AG09319 (cell line): ENCODE data around the gene CCL14.

Experiments used
- DNase-seq: peaks from one replicate; pipeline ENCODE4 v3.0.0-alpha.2; 2010; ENCODE audit warnings: low read depth; ENCODE audit errors: extremely low read depth
- CTCF ChIP-seq: IDR thresholded peaks from 2 replicates; pipeline ENCODE4 v1.5.1; 2011; ENCODE audit warnings: low read depth, mild to moderate bottlenecking, inconsistent platforms, low read length, moderate library complexity

CCL14 gene

GRCh38 chr17:35965272-35965671 lies 21.3 kb downstream of the CCL14 start:
- DNase-seq = no peak
- no peak for TF ChIP-seq CTCF

GRCh38 chr17:35963663-35964062 lies 22.9 kb downstream of the CCL14 start:
- no peak for TF ChIP-seq CTCF
- no peak for DNase-seq

GRCh38 chr17:35953720-35954119 lies 32.8 kb downstream of the CCL14 start:
- DNase-seq = no peak
- no peak for TF ChIP-seq CTCF

- TF ChIP-seq CTCF = no peak
- DNase-seq = no peak
Observed at GRCh38 chr17:35949401-35949800, 37.1 kb downstream of the CCL14 start.

DNA sequence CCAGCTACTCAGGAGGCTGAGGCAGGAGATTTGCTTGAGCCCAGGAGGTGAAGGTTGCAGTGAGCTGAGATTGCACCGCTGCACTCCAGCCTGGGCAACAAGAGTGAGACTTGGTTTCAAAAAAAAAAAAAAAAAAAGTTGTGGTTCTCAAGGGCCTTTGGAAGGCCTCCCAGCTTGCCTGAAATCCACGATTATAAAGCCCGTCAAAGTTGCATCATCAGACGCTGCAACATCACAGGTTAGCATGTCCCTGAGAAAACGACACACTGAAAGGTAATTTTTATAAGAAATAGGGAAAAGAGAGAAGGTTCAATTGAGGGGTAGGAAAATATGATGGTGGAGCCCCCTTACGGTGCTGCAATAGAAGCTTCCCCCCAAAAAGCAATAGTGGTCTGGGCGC lies 38.4 kb downstream of the CCL14 start:
- no peak for DNase-seq
- TF ChIP-seq CTCF = no peak

GRCh38 chr17:35947156-35947585 lies 39.4 kb downstream of the CCL14 start:
- DNase-seq = no peak
- peak; percentile 68 for TF ChIP-seq CTCF

DNA sequence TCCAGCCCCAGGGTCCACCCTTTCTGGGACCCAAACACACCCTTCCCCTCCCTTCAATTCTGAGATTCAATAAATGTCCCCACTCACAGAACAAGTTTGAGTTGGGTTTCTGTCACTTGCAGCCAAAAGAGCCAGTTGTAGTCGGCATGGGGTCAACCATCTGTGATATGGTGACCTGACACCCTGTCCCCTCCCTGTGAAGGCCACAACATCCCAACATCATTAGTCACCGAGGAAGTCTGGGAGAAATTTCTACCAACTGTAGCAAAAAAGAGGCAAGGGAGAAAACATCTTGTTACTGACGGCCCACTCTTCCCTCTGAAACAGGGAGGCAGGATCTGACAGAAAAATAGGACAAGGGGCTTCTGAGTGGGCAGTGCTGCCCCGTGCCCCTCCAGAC lies 42.4 kb downstream of the CCL14 start:
- DNase-seq = no peak
- TF ChIP-seq CTCF = no peak
